GM12865 (cell line): ENCODE measurements around the gene PSMD11.
"Not testable (repeated sequence)": the region's sequence is repeated elsewhere in the genome, so short reads cannot be mapped to it uniquely, and the experiment has no call there.

Source experiments
- DNase-seq: peaks from one replicate; pipeline ENCODE4 v3.0.0; 2010; ENCODE audit warnings: low read depth
- H3K4me3 ChIP-seq: 2 replicates; pipeline ENCODE4 v1.5.1; 2011; ENCODE audit warnings: mild to moderate bottlenecking, low read depth, low read length, control low read depth
- TF ChIP-seq, protein P1 (sequence below): IDR thresholded peaks from 2 replicates; pipeline ENCODE4 v1.5.1; 2011; ENCODE audit warnings: low read length, control low read depth, low read depth, inconsistent platforms; ENCODE audit not compliant: insufficient read depth; ENCODE audit errors: missing control alignments

PSMD11 gene

GRCh38 chr17:32441886-32442285, 2.4 kb upstream of the PSMD11 start:
- DNase-seq = no peak
- TF ChIP-seq, protein P1, sequence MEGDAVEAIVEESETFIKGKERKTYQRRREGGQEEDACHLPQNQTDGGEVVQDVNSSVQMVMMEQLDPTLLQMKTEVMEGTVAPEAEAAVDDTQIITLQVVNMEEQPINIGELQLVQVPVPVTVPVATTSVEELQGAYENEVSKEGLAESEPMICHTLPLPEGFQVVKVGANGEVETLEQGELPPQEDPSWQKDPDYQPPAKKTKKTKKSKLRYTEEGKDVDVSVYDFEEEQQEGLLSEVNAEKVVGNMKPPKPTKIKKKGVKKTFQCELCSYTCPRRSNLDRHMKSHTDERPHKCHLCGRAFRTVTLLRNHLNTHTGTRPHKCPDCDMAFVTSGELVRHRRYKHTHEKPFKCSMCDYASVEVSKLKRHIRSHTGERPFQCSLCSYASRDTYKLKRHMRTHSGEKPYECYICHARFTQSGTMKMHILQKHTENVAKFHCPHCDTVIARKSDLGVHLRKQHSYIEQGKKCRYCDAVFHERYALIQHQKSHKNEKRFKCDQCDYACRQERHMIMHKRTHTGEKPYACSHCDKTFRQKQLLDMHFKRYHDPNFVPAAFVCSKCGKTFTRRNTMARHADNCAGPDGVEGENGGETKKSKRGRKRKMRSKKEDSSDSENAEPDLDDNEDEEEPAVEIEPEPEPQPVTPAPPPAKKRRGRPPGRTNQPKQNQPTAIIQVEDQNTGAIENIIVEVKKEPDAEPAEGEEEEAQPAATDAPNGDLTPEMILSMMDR = no peak
- H3K4me3 ChIP-seq = no peak overlapping the region

GRCh38 chr17:32443827-32444300, 446 bp upstream of the PSMD11 start:
- H3K4me3 ChIP-seq = peak overlapping the region; percentile 91
- DNase-seq = no peak
- TF ChIP-seq, protein P1 = no peak

DNA sequence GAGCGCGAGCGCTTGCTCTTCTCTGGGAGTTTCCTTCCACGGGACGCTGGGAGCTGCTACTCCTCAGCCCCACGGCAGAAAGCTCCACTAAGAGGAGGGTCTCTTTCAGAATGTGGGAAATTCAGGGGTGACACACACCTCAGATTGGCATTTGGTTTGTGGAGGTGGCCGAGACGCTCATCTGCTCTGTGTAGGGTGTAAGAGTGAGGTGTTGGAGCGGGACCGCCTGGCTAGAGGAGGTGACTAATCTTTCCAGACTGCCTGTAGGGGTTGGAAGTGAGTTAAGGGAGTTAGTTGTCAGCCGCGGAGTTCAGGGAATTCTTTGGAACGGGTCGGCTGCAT, 735 bp downstream of the PSMD11 start:
- DNase-seq = peak; percentile 32
- peak overlapping the region; percentile 91 for H3K4me3 ChIP-seq
- TF ChIP-seq, protein P1 = no peak

GRCh38 chr17:32445497-32445896, 1.2 kb downstream of the PSMD11 start:
- TF ChIP-seq, protein P1 = no peak
- DNase-seq = no peak
- peak overlapping the region; percentile 91 for H3K4me3 ChIP-seq

DNA sequence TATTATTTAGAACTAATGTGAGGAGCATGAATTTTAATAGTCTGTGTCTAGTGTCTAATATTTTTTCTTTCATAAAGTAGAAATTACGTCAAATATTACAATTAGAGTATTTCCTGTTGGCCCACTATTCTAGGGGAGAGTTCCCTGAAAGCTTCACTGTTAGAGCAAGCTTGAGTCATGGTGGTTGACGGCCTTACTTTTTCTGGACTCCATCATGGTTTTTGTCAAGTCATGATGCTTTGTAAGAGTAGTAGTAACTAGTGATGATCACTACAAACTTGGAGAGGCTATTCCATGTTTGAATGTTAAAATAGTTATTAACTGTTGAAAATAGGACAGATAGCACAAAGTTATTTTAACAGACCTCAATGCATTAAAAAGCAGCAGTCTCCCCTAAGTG, 1.7 kb downstream of the PSMD11 start:
- peak overlapping the region; percentile 91 for H3K4me3 ChIP-seq
- TF ChIP-seq, protein P1 = no peak
- DNase-seq = peak; percentile 10

DNA sequence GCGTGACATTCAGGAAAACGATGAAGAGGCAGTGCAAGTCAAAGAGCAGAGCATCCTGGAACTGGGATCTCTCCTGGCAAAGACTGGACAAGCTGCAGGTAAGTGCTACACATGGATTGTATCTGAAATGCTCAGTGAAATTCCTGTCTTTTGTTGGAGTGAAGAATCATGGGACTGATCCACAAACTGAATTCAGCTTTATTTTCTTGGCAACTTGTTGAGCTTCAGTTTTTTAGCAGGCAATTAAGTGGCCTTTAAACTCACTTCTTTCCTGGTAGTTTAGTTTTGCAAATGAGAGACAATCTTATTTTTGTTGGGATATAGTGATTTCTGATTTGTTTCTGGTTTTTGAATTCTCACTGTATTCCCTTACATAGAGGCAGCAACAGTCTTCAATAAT, 2.6 kb downstream of the PSMD11 start:
- DNase-seq = no peak
- TF ChIP-seq, protein P1 = no peak
- H3K4me3 ChIP-seq = no peak overlapping the region

- no peak for DNase-seq
- no peak overlapping the region for H3K4me3 ChIP-seq
- TF ChIP-seq, protein P1 = no peak
Observed at GRCh38 chr17:32449963-32450362, 5.7 kb downstream of the PSMD11 start.

DNA sequence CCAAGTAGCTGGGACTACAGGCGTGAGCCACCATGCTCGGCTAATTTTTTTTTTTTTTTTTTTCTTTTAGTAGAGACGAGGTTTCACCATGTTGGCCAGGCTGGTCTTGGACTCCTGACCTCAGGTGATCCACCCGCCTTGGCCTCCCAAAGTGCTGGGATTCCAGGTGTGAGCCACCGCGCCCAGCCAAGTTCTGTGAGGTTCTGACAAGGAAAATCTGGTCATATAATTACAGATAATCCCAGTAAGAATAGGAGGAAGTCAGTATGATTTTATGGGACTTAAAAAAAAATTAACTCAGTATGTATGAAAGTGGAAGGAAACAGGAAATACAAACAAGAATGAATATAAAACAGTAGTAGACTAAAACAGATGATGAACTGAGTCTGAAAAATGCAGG, 6.1 kb downstream of the PSMD11 start:
- DNase-seq = not testable (repeated sequence)

More for the DNA sequence above, 6.1 kb downstream of the PSMD11 start:
- H3K4me3 ChIP-seq = not testable (repeated sequence)
